DND-41 (cell line): ENCODE data around the gene C11orf24.

Experiments
- ATAC-seq: fragments of 200-7000 bp; cut with Tn5 transposase; 3 replicates; pipeline ENCODE4 v1.9.1; 2021; ENCODE audit warnings: low read depth; ENCODE audit not compliant: insufficient read depth
- DNase-seq: peaks from one replicate; pipeline ENCODE4 v3.0.0-alpha.2; 2020
- H2AFZ ChIP-seq: 2 replicates; pipeline ENCODE4 v1.6.0; 2012; ENCODE audit warnings: low read depth, low read length
- H3K27ac ChIP-seq: 2 replicates; pipeline ENCODE4 v1.5.1; 2012; ENCODE audit warnings: low read length, inconsistent platforms
- H3K27me3 ChIP-seq: fragments of 200-600 bp; sonication (generic); 2 replicates; pipeline ENCODE4 v1.6.0; 2012; ENCODE audit warnings: low read length, mild to moderate bottlenecking, inconsistent platforms; ENCODE audit not compliant: insufficient read depth, poor library complexity
- H3K36me3 ChIP-seq: 2 replicates; pipeline ENCODE4 v1.5.1; 2012; ENCODE audit warnings: low read length, inconsistent platforms; ENCODE audit not compliant: insufficient read depth
- H3K4me1 ChIP-seq: 2 replicates; pipeline ENCODE4 v1.5.1; 2012; ENCODE audit warnings: mild to moderate bottlenecking, low read length; ENCODE audit not compliant: insufficient read depth
- H3K4me2 ChIP-seq: 2 replicates; pipeline ENCODE4 v1.6.0; 2012; ENCODE audit warnings: mild to moderate bottlenecking, moderate library complexity, low read length, inconsistent platforms; ENCODE audit not compliant: insufficient read depth
- H3K4me3 ChIP-seq, 2 experiments: fragments of 200-600 bp in 1 of 2; shearing (Covaris generic) in 1 of 2; 2 replicates each; pipeline ENCODE4 v1.5.1; 2012 to 2016; ENCODE audit warnings: inconsistent platforms in 2 of 2, low read length in 2 of 2, mild to moderate bottlenecking in 2 of 2, low read depth in 1 of 2, moderate library complexity in 1 of 2
- H3K79me2 ChIP-seq: 2 replicates; pipeline ENCODE4 v1.6.0; 2012; ENCODE audit warnings: low read length, inconsistent platforms; ENCODE audit not compliant: insufficient read depth
- H3K9ac ChIP-seq: 2 replicates; pipeline ENCODE4 v1.6.0; 2012; ENCODE audit warnings: low read depth, mild to moderate bottlenecking, inconsistent platforms, low read length, moderate library complexity
- H3K9me3 ChIP-seq: 2 replicates; pipeline ENCODE4 v1.5.1; 2012; ENCODE audit warnings: low read length, moderate library complexity, mild to moderate bottlenecking, inconsistent platforms; ENCODE audit not compliant: insufficient read depth, severe bottlenecking
- H4K20me1 ChIP-seq: 2 replicates; pipeline ENCODE4 v1.6.0; 2012; ENCODE audit warnings: low read length; ENCODE audit not compliant: insufficient read depth
- CTCF ChIP-seq: IDR thresholded peaks from 2 replicates; pipeline ENCODE4 v1.5.1; 2012; ENCODE audit warnings: borderline replicate concordance, low read length, moderate library complexity, mild to moderate bottlenecking; ENCODE audit not compliant: poor library complexity, severe bottlenecking; ENCODE audit errors: extremely low read depth
- EZH2 ChIP-seq: IDR thresholded peaks from 3 replicates; pipeline ENCODE4 v1.6.1; 2012; ENCODE audit warnings: borderline replicate concordance, low read depth, mild to moderate bottlenecking, moderate library complexity, low read length, inconsistent platforms; ENCODE audit not compliant: severe bottlenecking

Gene C11orf24

GRCh38 chr11:68271781-68272608 is at the start of gene C11orf24:
Gene C11orf24 (minus strand): TSS chr11:68271973. CDS start chr11:68263767, 8,206 bp downstream.
- Histone ChIP-seq H3K79me2 (peaks cover 9% of the 10 kb centered on the region), H4K20me1 (peaks cover 4% of the 10 kb centered on the region), H3K36me3 (peaks cover 11% of the 10 kb centered on the region), H3K27me3 (no peaks in the 10 kb centered on the region), H3K4me1 (peaks cover 32% of the 10 kb centered on the region), H3K4me2 (peak within 1 kb of the TSS; percentile 95), H3K9ac (peak within 1 kb of the TSS; percentile 95), H3K27ac (peak within 1 kb of the TSS; percentile 94), H3K4me3 (peak within 1 kb of the TSS; percentile 76 to 98), H2AFZ (peak within 1 kb of the TSS; percentile 100), H3K9me3 (no peaks in the 10 kb centered on the region)
- ATAC-seq (peak; percentile 92), DNase-seq (peak; percentile 93)
- no peak for TF ChIP-seq EZH2
- no peak for TF ChIP-seq CTCF

GRCh38 chr11:68317147-68317785 is 45.5 kb upstream of the C11orf24 start:
- Histone ChIP-seq H3K36me3 (no peaks in the 10 kb centered on the region), H3K4me3 (no peak overlapping the region), H4K20me1 (peaks cover 36% of the 10 kb centered on the region), H3K79me2 (peaks cover 65% of the 10 kb centered on the region), H3K4me2 (no peak overlapping the region), H3K4me1 (peaks cover 26% of the 10 kb centered on the region), H3K9me3 (no peaks in the 10 kb centered on the region), H2AFZ (no peak overlapping the region), H3K9ac (no peak overlapping the region), H3K27ac (no peak overlapping the region), H3K27me3 (no peaks in the 10 kb centered on the region)
- TF ChIP-seq CTCF, result no peak
- no peak for TF ChIP-seq EZH2
- ATAC-seq (no peak), DNase-seq (no peak)

GRCh38 chr11:68315171-68315920 is 43.6 kb upstream of the C11orf24 start:
- Histone ChIP-seq H3K4me3 (no peak overlapping the region), H3K4me2 (peak overlapping the region; percentile 86), H3K9me3 (no peaks in the 10 kb centered on the region), H3K79me2 (peaks cover 48% of the 10 kb centered on the region), H3K27me3 (no peaks in the 10 kb centered on the region), H3K4me1 (peaks cover 29% of the 10 kb centered on the region), H3K36me3 (no peaks in the 10 kb centered on the region), H2AFZ (no peak overlapping the region), H3K9ac (no peak overlapping the region), H3K27ac (no peak overlapping the region), H4K20me1 (peaks cover 34% of the 10 kb centered on the region)
- ATAC-seq (no peak), DNase-seq (no peak)
- TF ChIP-seq CTCF (no peak), EZH2 (no peak)
